GM21528 (cell line): ENCODE data around the gene CKMT1A.

Source experiments
- ATAC-seq: cut with Tn5 transposase; IDR thresholded peaks from one replicate; pipeline ENCODE4 v1.9.1; 2021; ENCODE audit warnings: mild to moderate bottlenecking, moderate library complexity; ENCODE audit not compliant: unreplicated experiment, low FRiP score

Gene CKMT1A

DNA sequence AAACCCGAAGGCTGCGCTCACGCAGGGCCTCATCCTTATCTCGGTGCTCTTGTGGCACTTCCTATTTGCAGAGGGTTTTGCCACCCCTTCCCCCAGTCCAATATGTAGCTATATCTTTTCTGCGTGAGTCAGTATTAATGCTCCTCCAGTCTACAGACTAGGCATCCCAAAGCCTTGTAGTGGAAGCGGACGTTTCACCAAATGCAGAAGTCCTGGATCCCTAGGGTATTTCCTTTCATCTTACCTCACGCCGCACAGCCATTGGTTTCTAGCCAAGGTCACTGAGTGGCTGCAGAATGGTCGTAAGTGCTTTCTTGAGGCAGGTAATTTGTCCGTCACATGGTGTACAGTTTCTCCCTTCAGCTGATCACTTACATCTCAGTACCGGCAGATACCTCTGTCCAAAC, 53.2 kb downstream of the CKMT1A start:
- peak; percentile 5 for ATAC-seq

DNA sequence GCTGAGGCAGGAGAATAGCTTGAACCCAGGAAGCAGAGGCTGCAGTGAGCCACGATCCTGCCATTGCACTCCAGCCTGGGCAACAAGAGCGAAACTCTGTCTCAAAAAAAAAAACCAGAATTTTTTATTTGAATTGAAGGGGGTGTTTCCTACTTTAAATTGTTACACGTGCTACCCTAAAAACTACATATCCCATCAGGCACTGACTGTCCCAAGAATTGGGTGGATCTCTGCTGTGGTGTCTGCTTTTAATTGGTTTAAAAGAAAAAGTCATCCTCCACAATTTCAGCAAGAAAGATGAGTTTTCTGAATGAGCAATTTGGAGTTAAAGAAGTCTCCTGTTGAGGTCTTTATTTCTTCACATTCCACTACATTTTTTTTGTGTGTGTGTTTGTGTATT, 54.7 kb downstream of the CKMT1A start:
- ATAC-seq: no peak
